ENCODE data around the gene U2SURP.
"Not testable (repeated sequence)": the region's sequence is repeated elsewhere in the genome, so short reads cannot be mapped to it uniquely, and the experiment has no call there.

The U2SURP gene

DNA sequence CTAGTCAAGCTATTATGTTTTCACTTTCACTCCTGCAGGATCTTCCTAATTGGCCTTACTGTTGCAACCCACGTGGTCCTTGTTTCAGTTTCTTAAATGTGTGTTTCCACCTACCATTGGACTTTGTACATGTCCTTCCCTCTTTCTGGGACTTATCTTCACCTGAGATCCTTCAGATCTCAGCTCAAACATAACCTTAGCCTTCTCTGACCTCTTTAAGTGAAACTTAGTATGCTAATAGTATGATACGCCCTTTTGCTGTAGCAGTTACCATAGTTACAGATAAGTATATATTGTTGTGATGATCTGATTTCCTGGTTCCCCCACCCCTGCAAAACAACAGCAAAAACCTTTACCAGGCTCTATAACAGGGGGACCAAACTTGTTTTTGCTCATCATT lies 35.2 kb downstream of the U2SURP start:
- no peak for ATAC-seq (ENCODE audit: low read depth)
- H3K4me1 ChIP-seq (ENCODE audit: insufficient read depth, poor library complexity, severe bottlenecking) = peaks cover 2% of the 10 kb centered on the region
- no peaks in the 10 kb centered on the region for H3K9me3 ChIP-seq (ENCODE audit: severe bottlenecking)
- TF ChIP-seq, protein P1, sequence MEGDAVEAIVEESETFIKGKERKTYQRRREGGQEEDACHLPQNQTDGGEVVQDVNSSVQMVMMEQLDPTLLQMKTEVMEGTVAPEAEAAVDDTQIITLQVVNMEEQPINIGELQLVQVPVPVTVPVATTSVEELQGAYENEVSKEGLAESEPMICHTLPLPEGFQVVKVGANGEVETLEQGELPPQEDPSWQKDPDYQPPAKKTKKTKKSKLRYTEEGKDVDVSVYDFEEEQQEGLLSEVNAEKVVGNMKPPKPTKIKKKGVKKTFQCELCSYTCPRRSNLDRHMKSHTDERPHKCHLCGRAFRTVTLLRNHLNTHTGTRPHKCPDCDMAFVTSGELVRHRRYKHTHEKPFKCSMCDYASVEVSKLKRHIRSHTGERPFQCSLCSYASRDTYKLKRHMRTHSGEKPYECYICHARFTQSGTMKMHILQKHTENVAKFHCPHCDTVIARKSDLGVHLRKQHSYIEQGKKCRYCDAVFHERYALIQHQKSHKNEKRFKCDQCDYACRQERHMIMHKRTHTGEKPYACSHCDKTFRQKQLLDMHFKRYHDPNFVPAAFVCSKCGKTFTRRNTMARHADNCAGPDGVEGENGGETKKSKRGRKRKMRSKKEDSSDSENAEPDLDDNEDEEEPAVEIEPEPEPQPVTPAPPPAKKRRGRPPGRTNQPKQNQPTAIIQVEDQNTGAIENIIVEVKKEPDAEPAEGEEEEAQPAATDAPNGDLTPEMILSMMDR (IDR thresholded peaks at IDR 0.05; ENCODE audit: poor library complexity, severe bottlenecking) = no peak
- DNase-seq (ENCODE audit: low spot score) = no peak
- no peaks in the 10 kb centered on the region for H3K27me3 ChIP-seq (ENCODE audit: insufficient read depth, poor library complexity, severe bottlenecking)
- peaks cover 99% of the 10 kb centered on the region for H3K36me3 ChIP-seq (ENCODE audit: low read depth)
- no peak overlapping the region for H3K4me3 ChIP-seq (ENCODE audit: severe bottlenecking)
- H3K27ac ChIP-seq (ENCODE audit: poor library complexity, severe bottlenecking) = no peak overlapping the region

DNA sequence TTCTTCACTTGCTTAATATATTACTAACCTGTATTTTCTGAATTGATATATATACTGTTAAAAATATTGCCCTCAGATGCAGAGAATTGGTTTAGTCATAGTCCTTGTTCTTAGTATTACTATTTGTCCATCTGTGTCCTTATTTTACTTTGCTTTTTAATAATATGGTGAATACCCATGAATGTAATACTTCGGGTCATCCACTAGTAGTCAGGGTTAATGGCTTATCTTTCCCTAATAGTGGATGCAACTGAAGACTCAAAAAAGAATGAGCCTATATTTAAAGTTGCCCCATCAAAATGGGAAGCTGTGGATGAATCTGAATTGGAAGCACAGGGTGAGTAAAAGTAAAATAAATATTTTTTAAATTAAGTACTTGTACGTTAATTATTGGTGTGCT lies 36.5 kb downstream of the U2SURP start:
- Histone ChIP-seq H3K36me3 (ENCODE audit: low read depth) (peaks cover 99% of the 10 kb centered on the region), H3K4me3 (ENCODE audit: severe bottlenecking) (no peak overlapping the region), H3K4me1 (ENCODE audit: insufficient read depth, poor library complexity, severe bottlenecking) (peaks cover 2% of the 10 kb centered on the region), H3K27ac (ENCODE audit: poor library complexity, severe bottlenecking) (no peak overlapping the region), H3K9me3 (ENCODE audit: severe bottlenecking) (no peaks in the 10 kb centered on the region), H3K27me3 (ENCODE audit: insufficient read depth, poor library complexity, severe bottlenecking) (no peaks in the 10 kb centered on the region)
- TF ChIP-seq, protein P1 (IDR thresholded peaks at IDR 0.05; ENCODE audit: poor library complexity, severe bottlenecking) = peak; percentile 24
- DNase-seq (ENCODE audit: low spot score) (no peak), ATAC-seq (ENCODE audit: low read depth) (no peak; the same call in 2 of the 3 replicates)

DNA sequence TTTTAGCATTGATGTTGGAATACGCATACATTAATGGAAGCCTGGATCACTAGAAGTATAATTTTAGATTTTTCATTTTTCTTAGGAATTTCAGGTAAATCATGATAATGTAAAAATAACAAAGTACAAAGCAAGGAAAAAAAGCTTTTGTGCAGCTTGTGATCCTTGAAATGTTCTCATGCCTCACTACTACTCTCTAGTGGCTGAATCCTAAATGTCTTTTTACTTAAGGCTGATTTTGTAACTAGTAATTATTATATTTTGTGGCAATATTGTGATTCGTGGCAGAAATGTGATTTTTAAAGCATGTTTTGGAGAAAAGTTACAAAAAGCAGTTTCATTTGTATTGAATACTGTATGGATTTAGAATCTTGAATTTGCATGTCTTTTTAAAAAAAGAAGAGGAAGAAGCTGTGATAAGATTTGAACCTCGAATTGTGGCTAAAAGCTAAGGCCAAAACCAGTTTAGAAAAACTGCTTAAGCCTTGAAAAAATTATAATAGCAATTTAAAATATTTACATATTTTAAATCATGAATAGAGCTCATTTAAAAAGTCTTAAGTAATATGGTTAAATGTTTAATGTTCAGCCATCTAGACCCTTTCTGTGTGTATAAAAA lies 39.0 kb downstream of the U2SURP start:
- Histone ChIP-seq H3K4me3 (ENCODE audit: severe bottlenecking) (no peak overlapping the region), H3K27me3 (ENCODE audit: insufficient read depth, poor library complexity, severe bottlenecking) (no peaks in the 10 kb centered on the region), H3K36me3 (ENCODE audit: low read depth) (peaks cover 100% of the 10 kb centered on the region), H3K27ac (ENCODE audit: poor library complexity, severe bottlenecking) (no peak overlapping the region), H3K9me3 (ENCODE audit: severe bottlenecking) (no peaks in the 10 kb centered on the region), H3K4me1 (ENCODE audit: insufficient read depth, poor library complexity, severe bottlenecking) (peaks cover 2% of the 10 kb centered on the region)
- ATAC-seq (ENCODE audit: low read depth) = no peak
- no peak for DNase-seq (ENCODE audit: low spot score)
- TF ChIP-seq, protein P1 (IDR thresholded peaks at IDR 0.05; ENCODE audit: poor library complexity, severe bottlenecking) = peak; percentile 57

DNA sequence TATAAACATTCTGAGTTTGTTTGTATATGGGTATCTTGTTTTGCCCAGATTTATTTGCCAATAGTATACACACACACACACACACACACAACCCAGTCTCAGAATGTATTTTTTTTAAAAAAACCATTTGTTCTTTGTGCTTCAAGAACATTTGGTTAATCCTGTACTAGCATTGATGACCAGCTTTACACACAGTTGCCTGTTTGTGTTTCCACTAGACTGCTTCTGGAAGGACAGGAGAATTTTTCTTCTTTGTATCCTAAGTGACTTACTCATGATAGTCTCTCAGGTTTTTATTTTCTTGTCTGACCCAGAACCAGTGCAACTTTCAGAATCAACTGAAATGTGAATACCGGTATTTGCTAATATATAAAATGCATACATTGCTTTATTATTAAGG lies 40.5 kb downstream of the U2SURP start:
- Histone ChIP-seq H3K27ac (ENCODE audit: poor library complexity, severe bottlenecking) (no peak overlapping the region), H3K4me3 (ENCODE audit: severe bottlenecking) (no peak overlapping the region), H3K27me3 (ENCODE audit: insufficient read depth, poor library complexity, severe bottlenecking) (no peaks in the 10 kb centered on the region), H3K9me3 (ENCODE audit: severe bottlenecking) (no peaks in the 10 kb centered on the region), H3K36me3 (ENCODE audit: low read depth) (peaks cover 91% of the 10 kb centered on the region), H3K4me1 (ENCODE audit: insufficient read depth, poor library complexity, severe bottlenecking) (no peaks in the 10 kb centered on the region)
- DNase-seq (ENCODE audit: low spot score) (no peak), ATAC-seq (ENCODE audit: low read depth) (no peak)
- TF ChIP-seq, protein P1 (IDR thresholded peaks at IDR 0.05; ENCODE audit: poor library complexity, severe bottlenecking) = no peak

DNA sequence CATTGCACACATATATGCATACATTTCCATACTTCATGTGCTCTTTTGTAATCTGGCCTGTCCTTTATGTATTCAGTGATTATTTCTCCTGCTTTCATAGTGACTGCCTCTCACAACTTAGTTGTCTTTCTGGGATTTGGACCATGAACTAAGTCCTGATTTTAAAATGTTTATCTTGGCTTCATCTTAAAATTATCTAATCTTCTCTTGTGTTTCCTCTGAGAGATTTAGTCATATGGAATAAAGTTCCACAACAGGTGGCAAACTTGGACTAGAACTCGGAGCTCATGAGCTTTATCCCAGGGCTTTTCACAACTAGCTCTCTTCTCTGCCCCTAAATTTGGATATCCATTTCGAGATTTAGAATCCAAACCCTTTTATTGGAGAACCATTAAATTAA lies 44.3 kb downstream of the U2SURP start:
- Histone ChIP-seq H3K36me3 (ENCODE audit: low read depth) (peaks cover 74% of the 10 kb centered on the region), H3K27me3 (ENCODE audit: insufficient read depth, poor library complexity, severe bottlenecking) (no peaks in the 10 kb centered on the region), H3K4me3 (ENCODE audit: severe bottlenecking) (no peak overlapping the region), H3K4me1 (ENCODE audit: insufficient read depth, poor library complexity, severe bottlenecking) (no peaks in the 10 kb centered on the region), H3K9me3 (ENCODE audit: severe bottlenecking) (no peaks in the 10 kb centered on the region), H3K27ac (ENCODE audit: poor library complexity, severe bottlenecking) (no peak overlapping the region)
- DNase-seq (ENCODE audit: low spot score) (no peak), ATAC-seq (ENCODE audit: low read depth) (no peak)
- TF ChIP-seq, protein P1 (IDR thresholded peaks at IDR 0.05; ENCODE audit: poor library complexity, severe bottlenecking) = no peak

DNA sequence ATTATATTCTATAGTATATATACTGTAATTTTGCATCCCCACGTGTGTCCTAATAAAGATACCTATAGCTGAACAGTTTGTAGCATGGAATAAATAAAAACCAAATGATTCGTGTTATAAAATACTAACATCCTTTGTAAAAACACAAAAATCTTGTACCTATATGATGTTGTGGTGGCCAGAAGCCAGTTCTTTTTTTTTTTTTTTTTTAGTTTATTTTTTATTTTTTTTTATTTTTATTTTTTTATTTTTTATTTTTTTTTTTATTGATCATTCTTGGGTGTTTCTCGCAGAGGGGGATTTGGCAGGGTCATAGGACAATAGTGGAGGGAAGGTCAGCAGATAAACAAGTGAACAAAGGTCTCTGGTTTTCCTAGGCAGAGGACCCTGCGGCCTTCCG lies 44.7 kb downstream of the U2SURP start:
- not testable (repeated sequence) for DNase-seq (ENCODE audit: low spot score); H3K27me3 ChIP-seq (ENCODE audit: insufficient read depth, poor library complexity, severe bottlenecking); H3K9me3 ChIP-seq (ENCODE audit: severe bottlenecking); H3K27ac ChIP-seq (ENCODE audit: poor library complexity, severe bottlenecking); ATAC-seq (ENCODE audit: low read depth); H3K4me3 ChIP-seq (ENCODE audit: severe bottlenecking); H3K4me1 ChIP-seq (ENCODE audit: insufficient read depth, poor library complexity, severe bottlenecking)
- peaks cover 74% of the 10 kb centered on the region for H3K36me3 ChIP-seq (ENCODE audit: low read depth)
